Kidney (tissue), 14 donors: ENCODE results near the gene COL25A1. TPM values are rescaled to one million over a fixed set of nuclear protein-coding genes. Genes with fewer than 3 reads are reported as not detected.

Experiments used
- DNase-seq, 5 donors: peaks; one replicate each; pipeline ENCODE4 v3.0.0-alpha.2; 2013 to 2020
- FAIRE-seq: peaks from 2 replicates; lab custom pipeline; 2012; peaks lifted over from hg19 to GRCh38; lab: Jason Lieb, UNC
- H3K27ac ChIP-seq, 2 donors: one replicate each; pipeline ENCODE4 v1.7.0; 2013; ENCODE audit warnings: low read depth in 2 of 2, low read length in 2 of 2, inconsistent platforms in 1 of 2
- H3K27me3 ChIP-seq: one replicate; pipeline ENCODE4 v1.7.1; 2013; ENCODE audit warnings: low read length, inconsistent platforms; ENCODE audit not compliant: control insufficient read depth, insufficient read depth
- H3K36me3 ChIP-seq, 3 donors: one replicate each; pipeline versions ENCODE4 v1.7.0 to v1.7.1; 2013; ENCODE audit warnings: low read length in 3 of 3, control low read depth in 1 of 3, inconsistent platforms in 1 of 3; ENCODE audit not compliant: insufficient read depth in 3 of 3, control insufficient read depth in 2 of 3
- H3K4me1 ChIP-seq, 3 donors: one replicate each; pipeline versions ENCODE4 v1.7.0 to v1.7.1; 2013; ENCODE audit warnings: low read length in 3 of 3, inconsistent platforms in 1 of 3, low read depth in 1 of 3; ENCODE audit not compliant: control insufficient read depth in 2 of 3, insufficient read depth in 2 of 3
- H3K4me3 ChIP-seq, 3 donors: one replicate each; pipeline versions ENCODE4 v1.7.0 to v1.8.1; 2013; ENCODE audit warnings: low read length in 3 of 3, control low read depth in 1 of 3, inconsistent platforms in 1 of 3
- H3K9ac ChIP-seq, 3 donors: one replicate each; pipeline versions ENCODE4 v1.7.0 to v1.7.1; 2013; ENCODE audit warnings: low read length in 3 of 3, control low read depth in 1 of 3, inconsistent platforms in 1 of 3
- H3K9me3 ChIP-seq, 3 donors: one replicate each; pipeline versions ENCODE4 v1.7.0 to v1.7.1; 2013; ENCODE audit warnings: low read length in 3 of 3, control low read depth in 1 of 3, inconsistent platforms in 1 of 3; ENCODE audit not compliant: control insufficient read depth in 2 of 3, insufficient read depth in 1 of 3
- CTCF ChIP-seq: IDR thresholded peaks from 3 replicates; pipeline ENCODE4 v1.5.1; 2012; ENCODE audit warnings: mild to moderate bottlenecking, moderate library complexity, borderline replicate concordance; ENCODE audit not compliant: insufficient read depth; ENCODE audit errors: extremely low read depth
- intact Hi-C: fragments of 100-400 bp; cut with DNase I; formaldehyde crosslinking; loops from one replicate; pipeline ENCODE4 v1.11.1; 2022
- polyA plus RNA-seq: library from polyadenylated mRNA; stranded (reverse); fragments of 350-450 nt; fragmentation: Illumina TruSeq; extraction: RNeasy Lipid Tissue Mini Kit (QIAGEN cat#74804); gene quantifications from one replicate; pipeline ENCODE4 v1.2.3, GENCODE V29; 2014; ENCODE audit warnings: low read depth, low replicate concordance; ENCODE audit not compliant: insufficient read depth
- total RNA-seq: library from RNA; stranded (reverse); fragmentation: NEBNext Ultra II Directional; extraction: Animal tissue kit (Norgen Biotek cat#: 25700); gene quantifications from one replicate; pipeline ENCODE4 v1.2.1, GENCODE V29; 2021
- donor health status: control.
- donor health status: control.
- donor health status: control.
- donor health status: control.
- donor health status: control.
- donor health status: DM: yes; HTN: yes; CAD: no.
- donor health status: Normal renal cell carcinoma (clear cell type).

COL25A1 gene
- total and polyA plus RNA-seq, 2 donors from 2014 or later = 0.52 to 2.3 TPM

GRCh38 chr4:109166126-109166525, 136.3 kb downstream of the COL25A1 start:
- Histone ChIP-seq H3K4me1 (no peaks in the 10 kb centered on the region), H3K9ac (no peak overlapping the region), H3K9me3 (no peaks in the 10 kb centered on the region), H3K36me3 (no peaks in the 10 kb centered on the region), H3K4me3 (no peak overlapping the region), H3K27me3 (no peaks in the 10 kb centered on the region), H3K27ac (no peak overlapping the region)
- intact Hi-C loops = no loop called here
- TF ChIP-seq CTCF = no peak
- DNase-seq = no peak
- FAIRE-seq = no peak

DNA sequence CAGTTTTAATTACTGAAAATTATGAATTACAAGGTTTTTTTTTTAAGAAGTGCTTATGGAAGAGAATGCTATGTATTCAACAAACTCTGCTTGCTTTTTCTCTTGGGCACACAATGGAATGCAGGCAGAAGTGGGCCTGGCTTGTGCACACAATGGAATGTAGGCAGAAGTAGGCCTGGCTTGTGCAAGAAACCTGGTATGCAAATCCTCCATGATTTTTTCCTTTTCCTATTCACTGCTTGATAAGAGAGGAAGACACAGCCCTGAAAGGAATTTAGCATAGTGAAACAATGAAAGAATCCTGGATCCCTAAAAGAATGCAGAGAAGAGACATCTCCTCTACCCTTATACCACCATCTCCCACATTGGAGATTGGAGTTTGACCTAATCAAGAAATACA, 138.4 kb downstream of the COL25A1 start:
- FAIRE-seq (no peak), DNase-seq (peak in 3 of 5 donors; percentile 38 to 58 (median 41))
- Histone ChIP-seq H3K36me3 (no peaks in the 10 kb centered on the region), H3K27ac (no peak overlapping the region), H3K9ac (no peak overlapping the region), H3K27me3 (no peaks in the 10 kb centered on the region), H3K4me1 (no peaks in the 10 kb centered on the region), H3K9me3 (no peaks in the 10 kb centered on the region), H3K4me3 (no peak overlapping the region)
- TF ChIP-seq CTCF = no peak
- intact Hi-C loops = no loop called here

- FAIRE-seq = no peak
- Histone ChIP-seq H3K27me3 (no peaks in the 10 kb centered on the region), H3K4me1 (no peaks in the 10 kb centered on the region), H3K9me3 (no peaks in the 10 kb centered on the region), H3K4me3 (no peak overlapping the region), H3K9ac (no peak overlapping the region), H3K36me3 (no peaks in the 10 kb centered on the region), H3K27ac (no peak overlapping the region)
- no peak for TF ChIP-seq CTCF
- no peak for DNase-seq
- intact Hi-C loops = no loop called here
Measured at GRCh38 chr4:109163493-109163892, 139.0 kb downstream of the COL25A1 start.

GRCh38 chr4:109162759-109163158, 139.7 kb downstream of the COL25A1 start:
- Histone ChIP-seq H3K9ac (no peak overlapping the region), H3K9me3 (no peaks in the 10 kb centered on the region), H3K27ac (no peak overlapping the region), H3K27me3 (no peaks in the 10 kb centered on the region), H3K36me3 (no peaks in the 10 kb centered on the region), H3K4me1 (no peaks in the 10 kb centered on the region), H3K4me3 (no peak overlapping the region)
- intact Hi-C loops = no loop called here
- FAIRE-seq = no peak
- DNase-seq = no peak
- TF ChIP-seq CTCF = no peak
